BE2C (cell line): Measurements from ENCODE around the gene NOL4L.

Experiments used
- DNase-seq: peaks from one replicate; pipeline ENCODE4 v3.0.0-alpha.2; 2020
- H3K27me3 ChIP-seq: fragments of 250-450 bp; sonication (Bioruptor Pico); 2 replicates; pipeline ENCODE4 v1.5.1; 2020; ENCODE audit warnings: mild to moderate bottlenecking
- H3K36me3 ChIP-seq: fragments of 250-450 bp; sonication (Bioruptor Pico); 2 replicates; pipeline ENCODE4 v1.5.1; 2020; ENCODE audit warnings: mild to moderate bottlenecking
- H3K4me1 ChIP-seq: fragments of 250-450 bp; sonication (Bioruptor Pico); 2 replicates; pipeline ENCODE4 v1.5.1; 2020
- H3K4me3 ChIP-seq: 2 replicates; pipeline ENCODE4 v1.5.1; 2011; ENCODE audit warnings: low read depth, low read length
- H3K9me3 ChIP-seq: fragments of 250-450 bp; sonication (Bioruptor Pico); 2 replicates; pipeline ENCODE4 v1.5.1; 2020
- TF ChIP-seq, protein P1 (sequence below): IDR thresholded peaks from 2 replicates; pipeline ENCODE4 v1.5.1; 2012; ENCODE audit warnings: mild to moderate bottlenecking, low read depth, low read length

Gene NOL4L

DNA sequence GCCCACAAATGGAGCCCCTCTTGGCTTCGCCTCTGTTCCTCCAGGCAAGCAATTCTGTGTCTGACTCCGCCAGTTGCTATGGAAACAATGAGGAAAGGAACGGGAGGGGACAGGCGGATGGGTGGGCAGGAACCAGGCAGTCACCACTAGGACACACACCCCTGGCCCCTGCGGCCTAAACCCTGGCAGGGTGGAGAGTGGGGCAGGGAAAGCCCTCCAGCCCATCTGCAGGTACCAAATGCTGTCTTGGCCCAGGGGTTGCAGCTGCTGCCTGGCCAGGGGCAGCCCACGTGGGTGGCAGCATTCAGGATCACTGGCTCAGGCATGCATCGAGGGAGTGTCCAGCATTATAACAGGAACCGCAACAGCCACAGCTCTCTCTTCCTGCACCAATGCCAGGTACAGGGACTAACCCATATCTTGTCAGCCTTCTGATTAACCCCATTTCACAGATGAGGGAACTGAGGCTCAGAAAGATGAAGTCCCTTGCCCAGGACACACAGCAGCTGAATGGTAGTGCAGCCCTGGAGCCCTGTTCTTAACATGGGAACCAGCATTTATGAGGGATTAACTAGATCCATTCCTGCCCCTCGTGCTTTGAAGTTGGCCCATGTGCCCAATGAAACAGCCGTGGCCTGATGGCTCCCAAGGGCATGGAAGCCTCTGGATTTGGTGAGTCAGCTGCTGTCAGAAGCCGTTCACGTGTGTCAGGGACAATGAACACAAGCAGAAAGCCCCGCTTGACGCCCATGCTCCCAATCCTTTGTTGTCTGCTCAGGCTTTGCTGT is 66.3 kb downstream of the NOL4L start:
- no peaks in the 10 kb centered on the region for H3K27me3 ChIP-seq
- H3K4me1 ChIP-seq, result peaks cover 47% of the 10 kb centered on the region
- no peak overlapping the region for H3K4me3 ChIP-seq
- TF ChIP-seq, protein P1, sequence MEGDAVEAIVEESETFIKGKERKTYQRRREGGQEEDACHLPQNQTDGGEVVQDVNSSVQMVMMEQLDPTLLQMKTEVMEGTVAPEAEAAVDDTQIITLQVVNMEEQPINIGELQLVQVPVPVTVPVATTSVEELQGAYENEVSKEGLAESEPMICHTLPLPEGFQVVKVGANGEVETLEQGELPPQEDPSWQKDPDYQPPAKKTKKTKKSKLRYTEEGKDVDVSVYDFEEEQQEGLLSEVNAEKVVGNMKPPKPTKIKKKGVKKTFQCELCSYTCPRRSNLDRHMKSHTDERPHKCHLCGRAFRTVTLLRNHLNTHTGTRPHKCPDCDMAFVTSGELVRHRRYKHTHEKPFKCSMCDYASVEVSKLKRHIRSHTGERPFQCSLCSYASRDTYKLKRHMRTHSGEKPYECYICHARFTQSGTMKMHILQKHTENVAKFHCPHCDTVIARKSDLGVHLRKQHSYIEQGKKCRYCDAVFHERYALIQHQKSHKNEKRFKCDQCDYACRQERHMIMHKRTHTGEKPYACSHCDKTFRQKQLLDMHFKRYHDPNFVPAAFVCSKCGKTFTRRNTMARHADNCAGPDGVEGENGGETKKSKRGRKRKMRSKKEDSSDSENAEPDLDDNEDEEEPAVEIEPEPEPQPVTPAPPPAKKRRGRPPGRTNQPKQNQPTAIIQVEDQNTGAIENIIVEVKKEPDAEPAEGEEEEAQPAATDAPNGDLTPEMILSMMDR, result no peak
- no peaks in the 10 kb centered on the region for H3K36me3 ChIP-seq
- no peaks in the 10 kb centered on the region for H3K9me3 ChIP-seq
- peak; percentile 49 for DNase-seq

DNA sequence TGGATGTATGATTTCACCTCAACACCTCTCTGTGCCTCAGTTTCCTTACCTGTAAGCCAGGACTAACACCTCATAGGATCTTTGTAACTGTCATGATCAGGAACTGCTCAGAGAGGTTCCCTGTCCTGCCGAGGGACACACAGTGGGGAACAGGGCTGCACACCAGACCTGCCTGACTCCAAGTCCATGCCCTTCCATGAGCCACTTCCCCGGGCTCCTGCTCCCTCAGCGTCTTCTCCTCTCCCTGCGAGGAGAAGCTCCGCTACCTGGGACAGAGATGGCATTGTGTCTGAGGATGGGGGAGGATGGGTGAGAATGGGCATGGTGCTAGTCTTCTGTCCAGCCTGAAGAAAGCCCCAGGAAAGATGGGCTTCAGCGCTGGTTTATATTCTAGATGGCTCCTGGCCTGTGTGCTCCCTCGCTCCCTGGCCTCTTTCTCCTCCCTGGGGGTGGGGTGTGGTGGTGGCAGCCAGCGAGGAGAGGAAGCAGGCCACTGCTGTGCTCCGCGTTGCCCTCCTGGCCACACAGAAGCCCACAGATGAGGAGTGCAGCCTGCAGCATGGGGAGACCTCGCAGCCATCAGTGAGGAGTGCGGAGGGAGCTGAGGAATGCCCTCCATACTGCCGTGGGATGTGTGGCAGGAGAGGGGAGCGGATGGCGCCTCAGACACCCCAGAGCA is 67.1 kb downstream of the NOL4L start:
- Histone ChIP-seq H3K36me3 (no peaks in the 10 kb centered on the region), H3K9me3 (no peaks in the 10 kb centered on the region), H3K27me3 (no peaks in the 10 kb centered on the region), H3K4me1 (peaks cover 42% of the 10 kb centered on the region), H3K4me3 (no peak overlapping the region)
- TF ChIP-seq, protein P1, result no peak
- no peak for DNase-seq

DNA sequence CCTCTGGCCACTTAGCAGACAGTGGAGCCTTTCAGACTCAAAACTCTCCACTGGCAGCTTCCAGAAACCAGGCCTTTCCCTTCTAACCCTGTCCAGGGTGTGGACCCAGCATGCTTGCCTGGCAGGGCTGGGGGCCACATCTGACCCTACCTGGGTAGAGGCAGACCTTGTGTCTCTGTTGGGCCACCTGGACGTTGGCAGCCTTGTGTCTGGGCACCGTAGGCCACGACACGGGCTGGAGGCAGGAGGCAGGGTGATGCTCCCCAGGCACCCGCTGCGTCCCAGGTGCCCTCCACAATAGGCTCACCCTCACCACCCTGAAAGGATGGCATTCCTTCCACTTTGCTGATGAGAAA is 67.6 kb downstream of the NOL4L start:
- Histone ChIP-seq H3K27me3 (no peaks in the 10 kb centered on the region), H3K4me3 (no peak overlapping the region), H3K4me1 (peaks cover 36% of the 10 kb centered on the region), H3K36me3 (no peaks in the 10 kb centered on the region), H3K9me3 (no peaks in the 10 kb centered on the region)
- TF ChIP-seq, protein P1, result no peak
- no peak for DNase-seq

DNA sequence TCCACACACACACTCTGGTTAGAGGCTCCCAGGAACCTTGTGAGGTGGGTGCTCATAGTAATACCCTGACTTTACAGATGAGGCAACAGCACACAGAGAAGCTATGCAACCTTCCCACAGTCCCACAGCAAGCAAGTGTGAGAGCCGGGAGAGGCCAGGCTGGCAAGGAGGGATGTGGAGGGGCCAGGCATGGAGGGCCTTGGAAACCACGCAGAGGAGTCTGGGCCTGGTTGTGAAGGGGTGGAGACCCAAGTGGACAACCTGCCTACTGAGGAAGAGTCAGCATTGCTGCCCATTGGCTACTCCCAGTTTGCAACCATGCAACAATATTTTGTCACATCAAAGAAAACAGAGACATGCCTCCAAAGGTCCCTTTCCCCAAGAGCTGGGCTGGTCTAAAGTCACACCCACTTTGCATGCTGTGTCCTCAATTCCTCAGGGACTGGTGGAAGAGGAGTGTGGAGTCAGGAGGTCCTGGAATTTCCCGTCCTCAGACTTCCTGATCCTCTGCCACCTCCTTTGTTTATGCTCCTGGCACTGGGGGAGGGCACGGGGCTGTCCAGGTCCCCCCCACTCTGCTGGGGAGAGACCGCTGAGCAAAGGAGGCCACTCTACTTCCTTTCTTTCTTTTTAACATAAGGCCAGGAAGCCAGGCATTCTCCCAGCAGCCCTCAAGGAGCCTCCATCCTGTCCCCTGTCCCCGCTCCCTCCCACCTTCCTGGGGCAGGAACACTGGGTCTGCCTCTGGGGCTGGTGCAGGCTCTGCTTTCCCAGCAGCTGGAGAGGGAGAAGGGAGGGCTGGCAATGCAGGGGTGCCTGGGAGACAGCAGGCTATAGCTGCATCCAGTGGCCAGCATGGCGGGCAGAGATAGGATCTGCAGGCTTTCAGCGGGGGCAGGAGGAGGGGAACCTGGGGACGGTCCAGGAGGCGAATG is 68.3 kb downstream of the NOL4L start:
- Histone ChIP-seq H3K9me3 (no peaks in the 10 kb centered on the region), H3K4me1 (peaks cover 30% of the 10 kb centered on the region), H3K4me3 (no peak overlapping the region), H3K27me3 (no peaks in the 10 kb centered on the region), H3K36me3 (no peaks in the 10 kb centered on the region)
- TF ChIP-seq, protein P1, result no peak
- peak; percentile 94 for DNase-seq

DNA sequence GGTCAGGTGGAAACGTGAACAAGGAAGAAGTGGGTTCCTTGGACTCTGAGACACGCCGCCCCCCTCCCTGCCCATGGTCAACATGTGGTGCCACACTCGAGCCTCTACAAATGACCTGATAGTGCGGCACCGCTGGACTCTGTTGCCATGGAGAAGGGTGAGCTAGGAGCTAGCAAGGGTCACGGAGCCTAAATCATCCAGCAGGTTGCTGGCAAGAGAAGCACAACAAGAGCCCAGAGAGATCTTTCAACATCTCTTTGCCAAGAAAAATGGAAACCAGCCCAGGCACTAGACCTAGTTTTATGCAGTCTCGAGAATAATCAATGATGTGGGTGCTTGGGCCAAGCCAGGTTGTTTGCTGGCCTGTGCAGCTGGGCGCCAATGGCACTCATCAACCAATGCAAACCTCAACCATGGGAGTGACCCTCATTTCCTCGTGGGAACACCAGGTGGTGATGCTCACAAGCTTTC is 69.5 kb downstream of the NOL4L start:
- Histone ChIP-seq H3K9me3 (no peaks in the 10 kb centered on the region), H3K36me3 (no peaks in the 10 kb centered on the region), H3K4me1 (peaks cover 30% of the 10 kb centered on the region), H3K27me3 (no peaks in the 10 kb centered on the region), H3K4me3 (no peak overlapping the region)
- no peak for DNase-seq
- TF ChIP-seq, protein P1, result 0 out of 2 replicates have a peak, but pooled peaks have one; percentile 5
